Thyroid gland (tissue), 4 donors: ENCODE results near the gene INPP5B. TPM values are rescaled to one million over a fixed set of nuclear protein-coding genes. Genes with fewer than 3 reads are reported as not detected.
A peak's percentile ranks its signal among the peaks of the same experiment; 100 is the strongest.

Experiments used
- DNase-seq, 2 donors: peaks; one replicate each; pipeline ENCODE4 v3.0.0-alpha.2; 2019
- H3K27ac ChIP-seq, 3 donors: fragments of 200-600 bp; sonication (generic); 1 replicate in 2 of 3; 2 replicates in 1 of 3; pipeline ENCODE4 v1.5.1; 2016 to 2019; ENCODE audit warnings: mild to moderate bottlenecking in 1 of 3, moderate library complexity in 1 of 3
- H3K27me3 ChIP-seq: fragments of 200-600 bp; sonication (generic); one replicate; pipeline ENCODE4 v1.5.1; 2019
- H3K36me3 ChIP-seq, 2 donors: fragments of 200-600 bp; sonication (generic); one replicate each; pipeline ENCODE4 v1.5.1; 2016 to 2019
- H3K4me1 ChIP-seq, 2 donors: fragments of 200-600 bp; sonication (generic); one replicate each; pipeline ENCODE4 v1.5.1; 2017 to 2019
- H3K4me3 ChIP-seq, 3 donors: fragments of 200-600 bp; sonication (generic); replicated peaks in 1 of 3; 1 replicate in 2 of 3; 2 replicates in 1 of 3; pipeline ENCODE4 v1.5.1; 2016; ENCODE audit warnings: mild to moderate bottlenecking in 1 of 3
- H3K9me3 ChIP-seq: fragments of 200-600 bp; sonication (generic); one replicate; pipeline ENCODE4 v1.5.1; 2017
- POLR2A ChIP-seq, 2 donors: fragments of 450-650 bp; IDR thresholded peaks; one replicate each; pipeline ENCODE4 v1.6.1; 2017; ENCODE audit warnings: antibody characterized with exemption in 2 of 2, mild to moderate bottlenecking in 2 of 2, moderate library complexity in 1 of 2
- whole genome bisulfite sequencing, 2 donors: methylation state at CpG; one replicate each; pipeline ENCODE4 v1.1.5; 2017; 5-methylcytosine and 5-hydroxymethylcytosine counted together
- intact Hi-C: fragments of 100-400 bp; cut with DNase I; formaldehyde crosslinking; loops from one replicate; pipeline ENCODE4 v1.15.1; 2023
- total RNA-seq, 4 donors: library from RNA; depleted of rRNA; stranded (reverse); fragments of >200 nt; gene quantifications; one replicate each; pipeline ENCODE4 v1.2.3, GENCODE V29; 2016
- TF ChIP-seq, protein P1 (sequence below), 6 experiments: fragments of 200-600 bp in 3 of 6; fragments of 450-650 bp in 3 of 6; sonication (generic) in 3 of 6; IDR thresholded peaks; one replicate each; pipeline ENCODE4 v1.5.1; 2016 to 2019; ENCODE audit warnings: antibody characterized with exemption in 6 of 6, mild to moderate bottlenecking in 2 of 6, inconsistent platforms in 1 of 6, moderate library complexity in 1 of 6

The INPP5B gene
- total RNA-seq = 10 to 100 TPM; 24.7 to 42.5 (median 30.8) TPM

DNA sequence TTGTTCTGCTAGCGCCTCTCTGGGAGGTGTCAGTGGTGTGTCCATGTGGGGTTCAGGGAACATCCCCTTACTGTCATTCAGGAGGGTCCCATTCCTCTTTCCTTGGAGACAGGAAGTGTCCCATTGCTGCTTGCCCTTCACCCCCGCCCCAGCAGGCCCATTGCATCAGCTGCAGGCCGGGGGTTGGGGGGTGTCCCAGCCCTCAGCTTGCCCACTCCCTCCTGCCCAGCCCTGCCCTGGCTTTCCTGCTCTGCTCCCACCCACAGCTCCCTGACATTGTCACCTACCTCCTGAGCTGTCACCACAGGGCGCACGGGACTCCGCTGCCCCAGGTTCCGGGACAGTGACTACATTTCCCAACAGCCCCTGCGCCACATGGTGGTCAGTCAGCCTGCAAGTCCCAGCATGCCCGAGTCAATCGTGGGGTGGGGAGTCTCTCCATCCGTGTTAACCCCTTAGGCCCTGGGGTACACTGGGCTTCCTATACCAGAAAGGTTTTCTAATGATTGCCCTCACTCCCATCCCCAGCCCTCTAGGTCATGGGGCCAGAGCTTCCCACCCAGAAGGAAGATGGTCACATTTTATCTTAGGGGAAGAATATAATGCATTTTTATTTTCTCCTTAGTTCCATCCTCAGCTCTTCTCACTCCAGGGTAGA lies at the start of gene INPP5B:
Gene INPP5B, minus strand, starts transcription at position 351 of the 658 bp plus-strand sequence. CDS start 745 bp downstream, outside the sequence.
- Histone ChIP-seq H3K27me3 (no peaks in the 10 kb centered on the region), H3K4me1 (peaks cover 5 to 17% of the 10 kb centered on the region in 2 donors), H3K9me3 (no peaks in the 10 kb centered on the region), H3K27ac (peak within 1 kb of the TSS; percentile 65 to 73 (median 67)), H3K36me3 (peaks cover 4 to 9% of the 10 kb centered on the region in 2 donors), H3K4me3 (peak within 1 kb of the TSS; percentile 4 to 57 (median 55))
- WGBS, 2 donors = 0 to 6% methylated on average over 9 to 11 of the region's 11 CpGs
- intact Hi-C loops = no loop called here
- TF ChIP-seq, protein P1, sequence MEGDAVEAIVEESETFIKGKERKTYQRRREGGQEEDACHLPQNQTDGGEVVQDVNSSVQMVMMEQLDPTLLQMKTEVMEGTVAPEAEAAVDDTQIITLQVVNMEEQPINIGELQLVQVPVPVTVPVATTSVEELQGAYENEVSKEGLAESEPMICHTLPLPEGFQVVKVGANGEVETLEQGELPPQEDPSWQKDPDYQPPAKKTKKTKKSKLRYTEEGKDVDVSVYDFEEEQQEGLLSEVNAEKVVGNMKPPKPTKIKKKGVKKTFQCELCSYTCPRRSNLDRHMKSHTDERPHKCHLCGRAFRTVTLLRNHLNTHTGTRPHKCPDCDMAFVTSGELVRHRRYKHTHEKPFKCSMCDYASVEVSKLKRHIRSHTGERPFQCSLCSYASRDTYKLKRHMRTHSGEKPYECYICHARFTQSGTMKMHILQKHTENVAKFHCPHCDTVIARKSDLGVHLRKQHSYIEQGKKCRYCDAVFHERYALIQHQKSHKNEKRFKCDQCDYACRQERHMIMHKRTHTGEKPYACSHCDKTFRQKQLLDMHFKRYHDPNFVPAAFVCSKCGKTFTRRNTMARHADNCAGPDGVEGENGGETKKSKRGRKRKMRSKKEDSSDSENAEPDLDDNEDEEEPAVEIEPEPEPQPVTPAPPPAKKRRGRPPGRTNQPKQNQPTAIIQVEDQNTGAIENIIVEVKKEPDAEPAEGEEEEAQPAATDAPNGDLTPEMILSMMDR (IDR thresholded peaks at IDR 0.05) = peak in 2 of 6 experiments; percentile 21 to 30
- TF ChIP-seq POLR2A (IDR thresholded peaks at IDR 0.05) = peak in 1 of 2 donors; percentile 32
- peak; percentile 85 to 88 for DNase-seq

DNA sequence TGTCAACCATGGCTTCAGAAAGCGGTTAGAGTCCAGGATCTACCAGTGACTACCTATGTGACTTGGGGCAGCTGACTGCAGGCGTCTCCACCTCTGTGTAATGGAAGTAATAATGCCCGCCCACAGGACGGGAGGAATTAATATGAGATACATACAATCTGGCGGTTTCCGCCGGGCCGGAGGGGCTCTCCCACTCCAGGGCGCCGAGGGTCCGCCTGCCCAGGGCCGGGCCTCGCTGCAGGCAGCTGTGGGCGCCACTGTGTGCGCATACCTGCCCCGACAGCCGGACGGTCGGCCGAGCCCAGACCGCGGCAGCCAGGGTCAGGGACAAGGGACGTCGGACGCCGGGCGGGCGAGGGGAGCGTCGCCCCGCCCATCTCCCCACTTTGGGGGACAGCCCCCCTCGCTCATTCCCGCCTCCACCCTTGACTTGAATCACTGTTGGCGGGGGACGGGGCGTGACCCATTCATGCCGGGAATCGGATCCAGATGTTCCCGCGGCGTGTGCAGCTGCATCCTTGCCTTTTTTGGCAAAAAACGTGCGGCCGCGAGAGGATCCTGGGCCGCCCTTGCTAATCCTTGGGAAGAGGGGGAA lies 49.0 kb upstream of the INPP5B start:
- WGBS, 2 donors = 7 to 10% methylated on average over 13 to 28 of the region's 46 CpGs
- H3K4me3 ChIP-seq = peak overlapping the region in 2 of 3 donors; percentile 20 to 42
- H3K9me3 ChIP-seq = no peaks in the 10 kb centered on the region
- H3K27ac ChIP-seq = peak overlapping the region; percentile 39 to 64 (median 58)
- no peaks in the 10 kb centered on the region for H3K36me3 ChIP-seq
- peak; percentile 23 to 57 for DNase-seq
- no peaks in the 10 kb centered on the region for H3K27me3 ChIP-seq
- intact Hi-C loops = no loop called here
- peak in 1 of 2 donors; percentile 41 for TF ChIP-seq POLR2A (IDR thresholded peaks at IDR 0.05)
- TF ChIP-seq, protein P1 (IDR thresholded peaks at IDR 0.05) = no peak
- peaks cover 12 to 41% of the 10 kb centered on the region in 2 donors for H3K4me1 ChIP-seq

DNA sequence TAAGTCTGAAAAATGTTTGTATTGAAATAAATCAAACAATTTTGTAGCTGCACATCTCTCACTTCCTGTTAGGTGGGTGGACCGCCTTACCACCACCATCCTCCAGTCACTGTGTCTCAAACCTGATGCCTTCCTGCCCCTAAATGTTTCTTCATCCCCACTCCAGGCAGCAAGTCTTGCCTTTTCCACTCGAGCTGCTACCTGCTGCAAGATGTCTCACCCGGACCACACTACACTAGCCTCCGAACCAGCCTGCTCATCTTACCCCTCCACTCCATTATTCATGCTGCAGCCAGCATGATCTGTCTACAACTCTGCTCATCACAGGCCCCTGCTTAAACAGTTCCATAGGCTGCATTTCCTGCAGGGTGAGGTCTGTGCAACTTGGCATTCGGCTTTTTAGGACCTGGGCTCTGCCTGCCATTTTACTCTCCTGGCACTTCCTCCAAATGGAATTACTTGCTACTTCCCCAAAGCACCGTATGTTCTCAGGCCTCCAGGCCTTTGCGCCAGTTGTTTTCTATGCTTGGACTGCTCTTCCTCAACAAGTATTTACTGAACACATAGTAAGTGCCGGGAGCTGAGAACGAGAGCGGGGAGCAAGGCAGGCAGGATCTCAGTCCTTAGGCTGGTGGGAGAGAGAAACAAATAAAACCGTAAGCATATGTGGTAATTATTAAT lies 48.2 kb upstream of the INPP5B start:
- no peak for DNase-seq
- WGBS, 2 donors = 75 to 86% methylated on average over 11 of the region's 11 CpGs
- no peaks in the 10 kb centered on the region for H3K36me3 ChIP-seq
- H3K4me3 ChIP-seq = no peak overlapping the region
- peaks cover 12 to 33% of the 10 kb centered on the region in 2 donors for H3K4me1 ChIP-seq
- TF ChIP-seq POLR2A (IDR thresholded peaks at IDR 0.05) = no peak
- TF ChIP-seq, protein P1 (IDR thresholded peaks at IDR 0.05) = no peak
- H3K9me3 ChIP-seq = no peaks in the 10 kb centered on the region
- no peaks in the 10 kb centered on the region for H3K27me3 ChIP-seq
- intact Hi-C loops = no loop called here
- H3K27ac ChIP-seq = no peak overlapping the region

DNA sequence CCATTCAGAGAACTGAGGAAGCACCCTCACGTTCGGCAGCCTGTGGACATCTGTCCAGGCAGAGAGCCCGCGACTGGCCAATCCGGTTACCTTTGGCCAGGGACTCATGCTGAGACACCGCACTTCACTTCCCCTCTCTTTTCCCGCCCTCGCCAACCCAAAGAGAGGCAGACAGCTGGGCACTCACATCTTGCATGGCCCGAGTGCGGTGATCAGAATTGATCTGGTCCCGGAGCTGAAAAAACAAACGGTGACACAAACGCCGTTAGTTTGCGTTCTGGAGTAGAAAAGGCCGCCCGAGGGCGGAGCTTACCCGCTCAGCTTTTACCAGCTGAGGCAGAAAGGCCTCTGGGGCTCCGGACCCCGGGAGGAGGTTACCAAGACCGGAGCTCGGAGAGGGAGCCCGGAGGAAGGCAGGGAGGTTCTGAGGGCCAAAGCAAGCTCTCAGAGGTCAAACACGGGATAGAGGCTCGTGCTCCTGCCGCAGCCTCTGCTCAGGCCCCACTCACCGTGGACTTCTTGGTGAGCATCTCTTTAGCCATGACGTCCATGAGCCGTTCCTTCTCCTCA lies 42.6 kb upstream of the INPP5B start:
- peak overlapping the region; percentile 35 to 40 (median 36) for H3K27ac ChIP-seq
- WGBS, 2 donors = 0 to 1% methylated on average over 12 to 30 of the region's 30 CpGs
- peaks cover 28 to 31% of the 10 kb centered on the region in 2 donors for H3K36me3 ChIP-seq
- DNase-seq = peak in 1 of 2 donors; percentile 40
- intact Hi-C loops = no loop called here
- no peaks in the 10 kb centered on the region for H3K27me3 ChIP-seq
- no peaks in the 10 kb centered on the region for H3K9me3 ChIP-seq
- peaks cover 6 to 11% of the 10 kb centered on the region in 2 donors for H3K4me1 ChIP-seq
- H3K4me3 ChIP-seq = peak overlapping the region; percentile 54 to 80 (median 58)
- no peak for TF ChIP-seq POLR2A (IDR thresholded peaks at IDR 0.05)
- TF ChIP-seq, protein P1 (IDR thresholded peaks at IDR 0.05) = no peak
